CD4-positive, alpha-beta T cell treated with Interleukin-12 subunit alpha and Interleukin-12 subunit beta, for 1 hour (primary cell): ENCODE results near the gene MAP6.

Experiments
- DNase-seq: peaks from one replicate; pipeline ENCODE4 v3.0.0-alpha.2; 2020

Gene MAP6

GRCh38 chr11:75543806-75544205 is 125.0 kb downstream of the MAP6 start:
- no peak for DNase-seq

DNA sequence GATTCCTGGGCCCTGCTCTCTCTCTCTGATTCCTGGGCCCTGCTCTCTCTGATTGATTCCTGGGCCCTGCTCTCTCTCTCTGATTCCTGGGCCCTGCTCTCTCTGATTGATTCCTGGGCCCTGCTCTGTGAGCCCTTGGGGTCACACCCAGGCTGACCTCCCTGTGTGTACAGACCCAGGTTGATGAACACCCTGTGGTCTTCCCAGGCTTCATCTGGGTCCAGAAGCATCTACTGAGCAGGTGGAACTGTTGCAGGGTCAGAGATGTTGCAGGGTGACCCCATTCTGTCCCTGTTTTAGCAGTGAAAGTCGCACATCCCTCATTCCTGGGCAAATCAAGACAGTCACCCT is 126.8 kb downstream of the MAP6 start:
- no peak for DNase-seq

- no peak for DNase-seq
Observed at GRCh38 chr11:75541193-75542087, 127.4 kb downstream of the MAP6 start.

GRCh38 chr11:75539459-75540334 is 129.1 kb downstream of the MAP6 start:
- no peak for DNase-seq

DNA sequence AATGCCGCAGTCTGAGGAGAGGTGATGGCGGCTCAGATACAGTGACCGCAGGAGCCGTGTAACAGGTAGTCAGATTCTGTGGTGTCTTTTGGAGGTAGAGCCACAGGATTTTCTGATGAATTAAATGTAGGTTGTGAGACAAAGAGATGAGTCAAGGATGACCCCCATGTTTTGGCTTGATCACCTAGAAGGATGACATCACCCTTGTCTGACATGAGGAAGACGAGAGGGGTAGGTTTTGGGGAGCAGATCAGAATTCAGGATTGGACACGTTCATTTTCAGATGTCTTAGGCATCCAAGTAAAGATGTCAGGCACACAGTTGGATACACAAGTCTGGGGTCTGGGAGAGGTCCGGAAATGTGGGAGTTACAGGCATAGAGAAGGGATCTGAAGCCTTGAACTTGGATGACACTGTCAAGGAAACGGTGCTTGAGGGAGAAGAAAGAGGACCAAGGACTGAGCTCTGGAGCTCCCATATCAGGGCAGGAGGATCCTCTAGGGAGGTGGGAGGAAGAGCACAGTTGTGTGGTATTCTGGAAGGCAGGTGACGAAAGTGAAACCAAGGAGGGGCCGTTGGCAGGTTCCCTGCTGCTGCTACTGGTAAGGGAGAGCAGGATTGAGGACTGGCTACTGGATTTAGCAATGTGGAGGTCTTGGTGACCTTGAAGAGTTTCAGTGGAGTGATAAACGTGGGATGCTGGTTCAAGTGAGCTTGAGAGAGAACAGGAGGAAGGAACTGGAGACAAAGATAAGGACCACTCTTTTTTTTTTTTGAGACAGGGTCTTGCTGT is 130.5 kb downstream of the MAP6 start:
- no peak for DNase-seq

- no peak for DNase-seq
Observed at GRCh38 chr11:75537740-75538139, 131.1 kb downstream of the MAP6 start.
